Measurements from ENCODE around the gene SHISA3.

The SHISA3 gene

DNA sequence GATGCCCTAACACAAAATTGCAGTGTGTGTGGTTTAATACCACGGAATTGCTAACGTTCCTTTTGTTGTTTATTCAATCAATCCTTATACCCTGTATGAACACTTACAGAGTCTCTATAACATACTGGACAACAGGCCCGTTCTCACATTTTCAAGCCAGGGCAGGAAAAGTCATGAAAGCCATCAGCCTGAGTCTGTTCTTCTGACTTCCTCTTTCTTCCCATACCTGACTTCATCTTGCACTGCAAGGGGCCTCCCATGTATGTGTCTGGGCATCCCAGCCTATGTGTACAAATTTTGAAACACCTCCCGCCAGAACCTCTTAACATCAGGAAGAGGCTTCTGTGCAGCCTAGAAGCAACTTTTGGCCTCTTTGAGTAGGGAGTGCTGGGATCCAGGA lies 4.9 kb upstream of the SHISA3 start:
- no peak for DNase-seq

DNA sequence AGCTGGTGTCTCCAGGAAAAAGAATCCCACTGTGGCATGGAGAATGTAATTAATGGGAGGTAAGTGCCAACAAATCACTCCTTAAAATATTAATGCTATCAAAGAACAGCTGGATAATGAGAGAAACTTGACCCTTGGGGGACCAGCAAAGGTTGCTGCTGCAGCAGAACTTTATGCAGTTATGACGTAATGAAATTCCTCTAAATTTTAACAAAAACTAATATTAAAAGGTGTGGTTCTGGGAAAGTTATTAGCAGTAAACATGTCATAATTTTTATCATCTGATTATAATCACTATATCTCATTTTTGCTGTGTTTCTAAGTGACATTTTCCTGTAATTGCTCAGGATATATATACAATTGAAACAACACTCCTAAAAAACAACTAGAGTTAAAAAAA lies 1.7 kb upstream of the SHISA3 start:
- DNase-seq, result no peak

DNA sequence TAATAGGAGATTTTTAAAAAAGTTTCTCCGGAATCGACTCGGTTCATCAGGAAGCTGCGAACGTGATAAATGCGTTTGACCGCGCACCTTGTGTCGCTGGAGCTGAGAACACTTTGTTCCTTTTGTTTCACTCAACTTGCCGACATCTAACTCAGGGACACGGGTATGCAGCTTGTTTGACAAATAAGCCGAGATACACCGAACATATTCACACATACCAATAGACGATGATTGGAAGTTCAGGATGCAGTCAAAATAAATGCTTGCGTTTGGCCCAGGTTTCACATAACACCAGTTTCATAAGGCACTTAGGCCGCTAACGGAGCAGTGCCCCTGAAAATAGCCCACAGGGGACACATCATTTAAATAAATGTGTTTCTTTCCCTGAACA lies 932 bp upstream of the SHISA3 start:
- DNase-seq, result no peak

DNA sequence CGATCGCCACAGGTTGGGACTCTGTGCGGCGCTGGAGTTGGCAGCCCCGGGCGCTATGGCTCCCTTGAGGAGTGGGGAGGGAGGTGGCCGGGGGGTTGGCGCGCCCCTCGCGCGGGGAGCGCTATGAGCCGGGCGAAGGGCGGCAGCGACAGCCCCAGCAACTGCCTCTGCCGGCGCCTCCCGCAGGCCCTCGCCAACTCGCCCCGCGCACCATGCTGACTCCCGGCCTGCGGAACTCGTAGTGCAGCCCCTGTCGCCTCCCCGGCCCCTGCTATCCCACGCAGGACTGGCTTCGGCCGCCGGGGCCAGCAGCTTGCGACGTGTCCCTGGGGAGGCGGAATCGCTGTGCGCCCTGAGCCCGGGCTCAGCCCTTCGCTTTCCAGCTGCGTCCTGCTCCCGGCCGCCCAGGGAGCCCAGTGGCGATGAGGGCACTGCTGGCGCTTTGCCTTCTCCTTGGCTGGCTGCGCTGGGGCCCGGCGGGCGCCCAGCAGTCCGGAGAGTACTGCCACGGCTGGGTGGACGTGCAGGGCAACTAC lies 415 bp downstream of the SHISA3 start:
- no peak for DNase-seq

DNA sequence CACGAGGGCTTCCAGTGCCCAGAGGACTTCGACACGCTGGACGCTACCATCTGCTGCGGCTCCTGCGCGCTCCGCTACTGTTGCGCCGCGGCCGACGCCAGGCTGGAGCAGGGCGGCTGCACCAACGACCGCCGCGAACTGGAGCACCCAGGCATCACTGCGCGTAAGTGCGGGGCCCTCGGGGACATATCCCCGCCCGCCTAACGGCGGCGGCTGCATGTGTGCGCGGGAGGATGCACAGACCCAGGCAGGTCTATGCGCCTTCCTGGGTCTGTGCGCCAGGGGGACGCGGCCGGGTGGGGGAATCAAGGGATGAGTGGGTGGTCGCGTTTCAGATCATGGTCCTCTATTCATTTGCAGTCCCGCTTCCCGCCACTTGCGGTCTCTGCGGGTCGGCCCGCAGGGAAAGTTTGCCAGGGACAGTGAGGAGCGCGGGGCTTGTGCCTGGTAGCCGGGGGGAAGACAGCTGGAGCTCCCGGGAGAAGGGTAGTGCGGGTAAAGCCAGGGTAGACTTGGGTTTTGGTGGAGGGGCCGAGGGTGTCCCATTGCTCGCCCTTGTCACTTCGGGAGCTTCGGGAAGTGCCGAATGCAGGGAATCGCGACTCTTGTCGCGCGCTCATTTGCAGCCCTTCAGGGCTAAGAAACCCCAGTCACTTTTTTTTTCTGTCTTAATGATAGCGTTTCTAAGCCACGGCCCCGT lies 1.0 kb downstream of the SHISA3 start:
- no peak for DNase-seq

DNA sequence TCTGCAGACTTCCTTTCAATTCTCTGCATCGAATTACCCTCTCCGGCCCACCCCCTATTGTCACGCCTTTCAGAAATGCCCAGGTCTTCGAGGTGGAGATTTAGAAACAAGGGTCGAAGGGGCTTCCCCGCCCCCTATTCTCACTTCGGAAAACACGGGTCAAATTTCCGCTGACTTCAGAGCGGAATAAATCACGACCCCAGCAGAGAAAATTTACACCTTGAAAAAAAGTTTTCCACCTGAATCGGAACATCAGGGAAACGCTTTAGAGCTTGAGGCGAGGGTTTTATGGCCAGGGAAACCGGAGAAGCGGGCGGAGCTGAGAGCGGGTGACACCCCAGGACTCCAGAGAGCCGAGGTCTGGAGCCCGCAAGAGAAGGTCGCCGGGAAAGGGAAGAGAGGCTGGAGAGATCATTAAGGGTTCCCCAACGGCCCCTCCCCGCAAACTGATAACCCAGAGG lies 1.6 kb downstream of the SHISA3 start:
- no peak for DNase-seq

DNA sequence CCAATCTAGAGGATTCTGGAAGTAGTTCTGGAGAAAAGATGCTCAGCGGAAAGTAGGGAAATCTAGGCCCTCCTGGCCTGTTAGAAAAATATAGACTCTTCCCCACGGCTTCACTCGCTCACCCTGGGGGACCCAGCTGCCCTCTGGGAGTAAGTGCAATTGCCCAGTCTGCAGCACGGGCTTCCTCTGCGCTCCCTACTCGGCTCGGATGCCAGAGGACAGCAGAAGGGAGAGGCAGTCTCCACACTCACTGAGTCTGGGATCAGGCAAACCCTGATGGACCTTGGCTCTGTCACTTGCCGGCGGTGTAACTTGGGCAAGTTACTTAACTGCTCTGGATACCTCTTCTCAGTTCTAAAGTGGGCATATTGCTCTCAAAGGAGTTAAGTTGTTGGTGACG lies 2.1 kb downstream of the SHISA3 start:
- DNase-seq, result no peak

DNA sequence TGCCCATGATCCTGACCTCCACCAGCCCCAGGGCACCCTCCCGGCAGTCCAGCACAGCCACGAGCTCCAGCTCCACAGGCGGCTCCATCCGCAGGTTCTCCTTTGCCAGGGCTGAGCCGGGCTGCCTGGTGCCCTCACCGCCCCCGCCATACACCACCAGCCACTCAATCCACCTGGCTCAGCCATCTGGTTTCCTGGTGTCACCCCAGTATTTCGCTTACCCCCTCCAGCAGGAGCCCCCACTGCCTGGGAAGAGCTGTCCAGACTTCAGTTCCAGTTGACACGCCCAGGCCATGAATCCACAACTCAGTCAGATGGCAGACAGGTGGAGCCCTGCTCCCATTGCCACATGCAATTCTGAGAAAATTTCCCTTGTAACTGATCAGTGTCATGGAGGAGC lies 3.9 kb downstream of the SHISA3 start:
- peak; percentile 5 for DNase-seq

DNA sequence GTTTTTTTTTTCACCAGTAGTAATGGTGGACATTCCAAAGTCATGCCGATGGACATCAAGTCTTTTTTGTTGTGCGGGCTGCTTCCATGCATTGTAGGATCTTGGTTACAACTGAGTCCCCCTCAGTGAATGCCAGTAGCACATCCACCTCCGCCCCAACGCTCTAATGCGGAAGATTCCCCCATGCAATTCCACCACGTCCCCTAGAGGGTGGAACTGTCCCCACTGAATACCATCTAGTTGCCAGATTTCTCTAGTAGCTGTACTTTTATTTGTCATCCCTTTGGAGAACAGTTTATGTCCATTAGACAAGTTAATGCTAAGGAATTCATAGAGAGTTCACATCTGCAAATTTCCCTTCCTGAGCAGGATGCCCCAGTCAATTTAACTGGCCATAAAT lies 6.7 kb downstream of the SHISA3 start:
- no peak for DNase-seq

DNA sequence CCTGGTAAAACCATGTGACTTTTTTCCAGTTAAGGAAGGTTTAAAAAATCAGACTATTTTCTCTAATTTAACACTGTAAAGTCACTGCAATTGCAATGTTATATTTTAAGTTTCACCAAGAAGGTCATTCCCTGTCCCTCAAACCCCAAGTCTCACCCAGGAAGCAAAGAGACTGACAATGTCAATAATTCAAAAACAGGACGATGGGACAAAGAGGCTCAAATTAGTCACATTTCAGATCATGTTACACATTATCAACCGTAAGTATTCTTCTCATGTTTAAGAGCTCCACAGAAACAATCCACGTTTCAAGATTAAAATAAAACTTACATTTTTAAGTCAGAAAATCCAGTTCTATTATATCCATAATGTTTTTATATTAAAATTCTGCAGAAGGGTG lies 13.2 kb downstream of the SHISA3 start:
- no peak for DNase-seq

DNA sequence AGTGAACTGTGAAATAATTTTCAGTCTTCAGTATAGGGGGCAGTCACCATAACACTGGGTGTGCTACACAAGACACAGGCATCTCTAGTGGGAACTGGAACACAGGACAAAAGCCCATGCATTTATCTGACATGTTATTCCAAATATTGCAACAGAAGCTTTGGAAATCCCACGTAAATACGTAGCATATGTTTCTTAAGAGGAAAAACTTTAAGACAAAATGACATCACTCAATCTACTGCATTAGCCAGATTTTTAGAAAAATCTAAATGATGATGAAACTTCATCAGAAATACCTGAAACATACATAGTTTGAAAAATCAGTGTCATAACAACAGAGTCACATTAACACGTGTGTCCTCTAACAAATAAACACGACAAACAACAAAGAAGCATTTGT lies 14.5 kb downstream of the SHISA3 start:
- no peak for DNase-seq

DNA sequence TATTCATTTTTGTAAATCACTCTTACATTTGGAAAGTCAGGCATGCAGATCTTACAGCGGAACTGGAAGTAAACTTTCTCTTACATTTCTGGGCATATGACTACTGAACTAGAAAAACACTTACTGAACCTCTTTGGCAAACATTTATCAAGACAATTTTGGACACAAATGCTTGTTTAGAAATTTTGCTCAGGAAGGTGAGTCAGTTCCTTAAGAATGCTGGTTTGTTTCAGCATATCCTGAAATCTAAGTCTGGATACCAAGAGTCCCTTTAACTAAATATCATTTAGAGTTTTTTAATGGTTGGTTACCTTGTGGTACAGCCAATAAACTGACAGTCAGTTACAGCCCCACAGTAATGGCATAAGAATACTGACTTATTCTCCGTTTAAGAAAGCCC lies 15.0 kb downstream of the SHISA3 start:
- DNase-seq, result no peak

DNA sequence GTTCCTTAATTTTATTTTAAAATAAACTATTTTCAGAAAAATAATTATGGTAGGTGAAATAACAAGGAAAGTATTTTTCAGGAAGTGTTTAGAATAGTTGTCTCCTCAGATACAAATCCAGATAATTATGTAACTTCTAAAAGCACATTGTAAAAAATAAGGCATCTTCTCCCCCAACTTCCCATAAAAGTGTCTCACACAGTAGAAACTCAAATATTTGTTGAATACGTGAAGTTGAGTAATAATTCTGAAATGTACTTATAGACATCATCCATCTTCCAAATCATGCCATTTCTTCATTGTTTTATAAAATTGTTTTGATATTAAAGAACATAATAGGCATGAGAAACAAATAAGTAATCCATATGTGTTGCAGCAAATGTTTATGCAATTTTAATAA lies 18.0 kb downstream of the SHISA3 start:
- no peak for DNase-seq

DNA sequence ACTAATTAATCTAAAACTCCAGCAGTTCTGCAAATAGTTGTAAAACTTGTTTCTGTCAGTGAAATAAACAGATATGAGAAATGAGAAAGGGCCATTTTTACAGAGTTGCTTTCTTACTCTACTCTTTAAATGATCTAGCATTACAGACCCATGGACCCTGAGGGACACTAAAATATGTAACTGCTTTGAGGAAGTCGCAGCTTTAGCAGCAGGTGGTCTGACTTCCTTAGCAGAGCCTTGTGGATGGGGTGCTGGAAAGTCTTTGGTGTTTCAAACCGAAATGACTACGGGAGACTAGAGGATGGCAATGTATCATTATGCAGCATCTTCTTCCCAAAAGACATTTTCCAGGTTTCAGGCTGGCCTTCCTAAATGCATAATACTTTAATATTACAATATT lies 18.7 kb downstream of the SHISA3 start:
- DNase-seq, result no peak

DNA sequence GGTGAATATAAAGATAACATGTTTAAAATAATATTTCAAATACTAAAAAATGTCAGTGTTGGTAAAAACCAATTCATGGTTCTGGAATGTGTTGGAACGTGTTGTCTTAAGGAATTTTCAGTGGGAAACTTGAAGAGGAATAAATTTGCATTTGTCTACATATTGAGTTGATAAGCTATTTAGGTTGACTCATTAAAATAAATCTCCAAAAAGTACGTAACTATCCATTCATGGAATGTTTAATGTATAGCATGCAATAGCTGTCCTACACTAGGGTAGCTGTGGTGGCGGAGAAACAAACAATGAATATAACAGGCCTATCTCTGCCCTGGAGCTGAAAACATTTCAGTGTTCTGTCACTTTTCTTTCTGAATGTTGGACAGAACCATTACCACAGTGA lies 20.3 kb downstream of the SHISA3 start:
- no peak for DNase-seq

DNA sequence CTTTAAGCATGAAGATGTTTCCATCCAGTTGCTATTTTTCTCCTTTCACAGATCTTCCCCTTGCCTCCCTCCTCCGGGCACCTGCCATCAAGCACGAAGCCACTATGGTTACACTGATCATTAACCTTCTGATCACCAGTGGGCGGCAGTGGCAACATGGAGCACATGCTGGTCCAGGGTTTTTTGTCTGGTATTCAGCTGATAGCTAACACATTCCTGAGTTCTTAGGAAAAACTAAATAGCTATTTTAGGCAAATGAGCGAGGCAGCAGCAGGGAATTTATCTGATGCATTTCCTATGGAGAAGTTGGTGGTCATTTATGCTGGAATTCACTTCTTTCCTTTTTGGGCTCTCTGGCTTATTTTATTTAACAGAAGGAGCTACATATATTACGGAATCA lies 22.9 kb downstream of the SHISA3 start:
- DNase-seq, result no peak

DNA sequence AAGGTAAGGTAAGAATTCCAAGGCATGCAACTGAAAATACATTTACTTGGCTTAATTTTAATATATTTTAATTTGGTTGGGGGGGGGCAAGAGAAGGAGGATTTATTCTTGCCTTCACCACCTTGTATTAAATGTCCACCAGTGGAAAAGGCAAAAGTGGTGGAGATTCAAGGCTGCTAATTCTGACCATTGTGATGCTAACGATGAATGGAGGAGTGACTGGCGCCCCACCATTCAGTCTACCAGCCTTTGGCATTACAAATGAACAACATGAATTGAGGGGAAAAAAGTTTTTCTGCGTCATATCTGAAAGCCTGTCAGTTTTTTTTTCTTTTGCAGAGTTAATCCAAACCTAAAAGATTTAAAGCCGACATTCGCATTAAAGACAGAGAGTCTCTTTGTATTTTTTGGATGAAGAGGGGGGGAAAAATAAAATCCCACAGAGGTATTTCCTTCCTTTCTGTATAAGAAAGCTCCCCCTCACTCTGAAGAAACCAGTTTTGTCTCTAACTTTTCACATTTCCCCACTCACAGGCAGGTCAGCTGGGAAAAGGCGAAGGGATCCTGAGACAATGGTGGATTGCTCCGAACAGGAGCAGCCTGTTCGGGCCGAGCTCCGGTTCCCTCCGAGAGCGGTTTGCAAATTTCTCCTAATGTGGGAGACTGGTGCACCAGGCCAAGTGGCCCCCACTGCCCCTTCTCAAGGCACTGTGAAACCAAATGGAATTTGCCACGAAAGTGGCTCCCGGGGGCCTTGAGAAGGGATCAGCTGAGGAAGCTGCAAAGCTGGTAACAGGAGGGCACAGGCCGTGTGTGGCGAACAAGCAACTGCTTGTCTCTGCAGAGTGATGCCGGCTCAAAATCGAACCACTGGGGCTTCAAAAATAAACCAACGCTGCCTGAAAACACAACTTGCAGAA lies 28.1 kb downstream of the SHISA3 start:
- no peak for DNase-seq

DNA sequence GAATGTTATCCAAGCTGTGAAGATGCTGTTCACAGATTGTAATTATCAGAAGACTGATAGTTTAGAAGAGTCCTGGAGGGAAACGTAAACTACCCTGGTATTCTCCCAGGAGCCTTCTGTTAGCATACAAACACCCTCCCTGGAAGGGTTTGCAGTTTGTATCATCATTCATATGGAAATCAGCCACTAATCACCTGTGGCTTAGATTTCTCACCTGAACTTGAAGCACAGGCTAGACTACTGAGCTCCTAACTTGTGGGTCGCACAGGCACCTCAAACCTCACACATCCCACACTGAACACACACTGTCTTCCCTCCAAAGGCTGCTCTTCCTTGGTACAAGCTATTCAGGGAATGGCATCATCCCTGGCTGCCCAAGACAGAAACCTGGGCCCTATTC lies 30.7 kb downstream of the SHISA3 start:
- DNase-seq, result no peak

DNA sequence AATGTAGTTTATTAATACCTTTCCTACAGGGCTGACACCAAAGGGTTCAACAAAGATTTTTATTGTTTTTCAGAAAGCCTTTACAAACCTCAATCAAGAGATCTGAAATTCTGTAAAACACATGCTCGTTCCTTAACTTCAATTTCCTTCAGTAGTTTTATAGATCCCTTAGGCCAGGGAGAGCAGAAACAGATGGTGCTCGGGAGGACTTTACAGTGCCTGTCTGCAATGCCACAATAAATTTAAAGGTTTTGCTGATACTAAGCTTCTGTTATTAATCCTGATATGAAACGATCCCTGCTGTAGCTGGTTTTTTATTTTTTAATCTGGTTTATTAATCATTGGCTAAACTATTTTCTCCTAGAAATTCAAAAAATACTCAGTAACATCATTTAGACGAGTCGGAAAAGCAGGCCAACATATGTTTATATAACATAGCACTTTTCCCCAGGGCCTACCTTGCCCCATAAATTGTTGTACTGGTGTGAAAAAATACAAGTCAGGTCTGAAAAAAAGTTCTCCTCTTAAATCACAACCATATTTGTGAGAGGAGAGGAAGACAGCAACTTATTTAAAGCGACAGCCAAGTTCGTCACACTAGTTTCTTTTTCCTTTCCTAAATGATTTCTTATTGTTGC lies 39.8 kb downstream of the SHISA3 start:
- DNase-seq, result no peak

DNA sequence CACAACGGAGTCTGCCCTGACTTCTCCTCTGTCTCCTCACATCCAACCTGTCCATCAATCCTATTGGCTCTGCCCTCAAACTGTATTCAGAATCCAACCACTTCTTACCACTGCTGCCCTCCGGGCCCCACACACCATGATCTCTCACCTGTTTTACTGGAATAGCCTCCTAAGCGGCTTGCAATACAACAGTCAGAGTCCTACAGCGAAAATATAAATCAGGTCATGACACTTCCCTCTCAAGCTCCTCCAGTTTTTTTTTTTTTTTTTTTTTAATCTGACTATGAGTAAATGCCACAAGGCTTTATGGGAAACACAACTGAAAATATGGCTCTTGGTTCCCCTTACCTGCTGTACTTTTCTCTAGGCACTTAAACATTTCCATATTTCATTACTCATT lies 42.8 kb downstream of the SHISA3 start:
- DNase-seq, result no peak

DNA sequence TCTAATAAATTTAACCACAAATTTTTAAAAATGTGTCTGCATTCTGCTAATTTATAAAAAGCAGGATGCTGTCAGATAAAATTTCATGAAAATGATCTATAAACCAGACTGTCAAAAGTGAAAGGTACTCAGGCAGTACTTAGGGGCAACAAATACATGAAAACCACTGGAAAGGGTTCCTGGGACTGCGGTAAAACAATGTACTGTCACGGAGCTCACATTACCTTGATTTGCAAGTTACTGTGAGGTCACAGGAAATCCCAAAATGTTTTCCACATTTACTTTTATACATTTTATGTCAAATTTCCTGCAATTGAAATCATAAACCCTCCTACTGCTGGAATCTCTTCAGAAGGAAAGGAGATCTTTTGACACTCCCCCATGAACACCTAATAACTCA lies 45.3 kb downstream of the SHISA3 start:
- no peak for DNase-seq

DNA sequence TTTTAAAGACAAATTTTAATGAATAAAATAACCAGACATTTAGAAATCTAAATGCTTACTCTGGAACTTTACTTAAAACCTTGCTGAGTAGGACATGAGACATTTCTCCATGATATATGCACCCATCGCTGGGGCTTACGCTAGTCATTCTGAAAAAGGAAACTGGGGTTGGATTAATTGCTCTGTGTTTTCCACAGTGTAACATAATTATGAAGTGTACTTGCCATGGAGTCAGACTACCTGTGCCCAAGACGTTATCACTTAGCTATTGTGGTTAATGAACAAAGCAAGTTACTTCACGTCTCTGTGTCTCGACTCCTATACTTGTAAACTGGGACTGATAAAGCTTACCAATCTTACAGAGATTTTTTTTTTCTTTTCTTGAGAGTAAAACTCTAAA lies 47.8 kb downstream of the SHISA3 start:
- DNase-seq, result no peak

DNA sequence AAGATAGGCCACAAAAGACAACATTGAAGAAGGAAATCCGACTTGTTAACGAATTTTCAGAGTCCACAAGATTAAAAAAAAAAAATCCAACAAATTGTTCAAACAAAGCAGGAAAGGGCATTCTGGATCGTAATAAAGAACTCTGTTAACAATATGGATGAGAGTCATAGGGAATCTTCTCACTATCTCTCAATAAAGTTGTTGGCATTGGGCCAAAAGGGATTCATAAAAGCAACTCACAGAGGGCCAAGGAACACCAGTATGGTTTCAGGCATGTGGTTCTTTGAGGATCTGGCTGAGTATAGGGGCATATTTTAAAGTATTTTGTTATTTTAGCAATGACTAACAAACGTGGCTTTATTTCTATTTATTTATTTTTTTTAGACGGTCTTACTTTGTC lies 49.5 kb downstream of the SHISA3 start:
- DNase-seq, result no peak

Data from NCI-H526 treated with DMSO at 0.1 percent for 48 hours (cell line).